RWPE1 (cell line): ENCODE measurements around the gene RNF114.
"Not testable (repeated sequence)": the region's sequence is repeated elsewhere in the genome, so short reads cannot be mapped to it uniquely, and the experiment has no call there.

Source experiments
- CTCF ChIA-PET: fragments of 350-600 bp; sonication (Branson Sonifier 250); formaldehyde crosslinking; extraction: SDS; loops from one replicate; lab custom pipeline; 2021; lab: Yijun Ruan, JAX
- POLR2A ChIA-PET: fragments of 400-600 bp; formaldehyde crosslinking; extraction: SDS; loops from one replicate; lab custom pipeline; 2020; ENCODE audit warnings: antibody characterized with exemption; ENCODE audit not compliant: low non-redundant PET; lab: Yijun Ruan, JAX
- DNase-seq: peaks from one replicate; pipeline ENCODE4 v3.0.0; 2012; ENCODE audit warnings: low spot score
- H3K27ac ChIP-seq: fragments of 450-650 bp; 2 replicates; pipeline ENCODE4 v1.5.1; 2017
- CTCF ChIP-seq: fragments of 450-650 bp; conservative IDR thresholded peaks from 2 replicates; pipeline ENCODE4 v1.5.1; 2017; ENCODE audit warnings: low read depth, mild to moderate bottlenecking

RNF114 gene

GRCh38 chr20:49987868-49988690 lies 51.9 kb downstream of the RNF114 start:
- no peak for TF ChIP-seq CTCF
- DNase-seq: no peak
- ChIA-PET CTCF (interaction anchor here (4.4 to 4.7 kb wide), 2 partner anchors 9 to 83 kb away, joined by 22 to 48 read pairs; no protein-coding TSS in a partner anchor), POLR2A (interaction anchor here (1.0 kb wide), 1 partner anchor 81 kb away, joined by 3 read pairs; no protein-coding TSS in a partner anchor)
- no peak overlapping the region for H3K27ac ChIP-seq

GRCh38 chr20:49989234-49990065 lies 53.3 kb downstream of the RNF114 start:
- POLR2A ChIA-PET: interaction anchor here (0.6 kb wide), 2 partner anchors 15 to 731 kb away, joined by 3 read pairs; no protein-coding TSS in a partner anchor
- no peak overlapping the region for H3K27ac ChIP-seq
- no peak for DNase-seq
- no peak for TF ChIP-seq CTCF
- CTCF ChIA-PET: interaction anchor here (0.6 to 4.7 kb wide), 4 partner anchors 10 to 645 kb away, joined by 3 to 48 read pairs (median 13); no protein-coding TSS in a partner anchor

GRCh38 chr20:49990271-49990720 lies 54.1 kb downstream of the RNF114 start:
- H3K27ac ChIP-seq: no peak overlapping the region
- POLR2A ChIA-PET: no interaction called here

GRCh38 chr20:49993301-49993751 lies 57.1 kb downstream of the RNF114 start:
- CTCF ChIA-PET: interaction anchor here (1.6 to 2.9 kb wide), 2 partner anchors 14 to 78 kb away, joined by 8 to 13 read pairs; no protein-coding TSS in a partner anchor
- POLR2A ChIA-PET: no interaction called here
- no peak for DNase-seq
- H3K27ac ChIP-seq: no peak overlapping the region
- no peak for TF ChIP-seq CTCF

More at GRCh38 chr20:49990271-49990720, 54.1 kb downstream of the RNF114 start:
- TF ChIP-seq CTCF: no peak
- CTCF ChIA-PET: interaction anchor here (1.1 to 4.7 kb wide), 3 partner anchors 9 to 81 kb away, joined by 4 to 48 read pairs (median 22); no protein-coding TSS in a partner anchor
- no peak for DNase-seq

- TF ChIP-seq CTCF: no peak
These were observed 59.4 kb downstream of the RNF114 start for GRCh38 chr20:49995586-49995985.

GRCh38 chr20:49998478-49999188 lies 62.4 kb downstream of the RNF114 start:
- CTCF ChIA-PET: interaction anchor here (0.7 to 1.6 kb wide), 5 partner anchors 9 to 1362 kb away, joined by 3 to 11 read pairs (median 4); no protein-coding TSS in a partner anchor
- not testable (repeated sequence) for H3K27ac ChIP-seq, DNase-seq
- POLR2A ChIA-PET: interaction anchor here (0.7 kb wide), 1 partner anchor 583 kb away, joined by 3 read pairs; no protein-coding TSS in a partner anchor

More at GRCh38 chr20:49995586-49995985, 59.4 kb downstream of the RNF114 start:
- no peak overlapping the region for H3K27ac ChIP-seq
- CTCF ChIA-PET: interaction anchor here (0.7 to 2.9 kb wide), 3 partner anchors 16 to 454 kb away, joined by 3 to 13 read pairs (median 3); no protein-coding TSS in a partner anchor
- POLR2A ChIA-PET: no interaction called here
- DNase-seq: no peak
